Panc1 (cell line): ENCODE measurements around the gene PLCB1. TPM values are rescaled to one million over a fixed set of nuclear protein-coding genes. Genes with fewer than 3 reads are reported as not detected.

ENCODE experiments used
- ATAC-seq: fragments of 200-7000 bp; cut with Tn5 transposase; 2 replicates; pipeline ENCODE4 v1.9.1; 2020; ENCODE audit warnings: mild to moderate bottlenecking, moderate library complexity
- BruUV-seq: library from RNA; stranded (reverse); fragments of 400-500 nt; replicated peaks from 2 replicates; lab custom pipeline; 2021; lab: Mats Ljungman, UMichigan
- CTCF ChIA-PET: fragments of 300-600 bp; sonication (Branson Sonifier 250); formaldehyde crosslinking; loops from one replicate; lab custom pipeline; 2022; ENCODE audit warnings: antibody characterized with exemption; lab: Charles Lee
- POLR2A ChIA-PET: fragments of 300-600 bp; sonication (Branson Sonifier 250); formaldehyde crosslinking; loops from one replicate; lab custom pipeline; 2022; ENCODE audit warnings: antibody characterized with exemption; lab: Charles Lee
- DNase-seq: peaks from one replicate; pipeline ENCODE4 v3.0.0-alpha.2; 2010; ENCODE audit warnings: low read depth, low spot score
- H3K27ac ChIP-seq: 2 replicates; pipeline ENCODE4 v1.5.1; 2011; ENCODE audit warnings: mild to moderate bottlenecking, low read length, inconsistent platforms
- H3K27me3 ChIP-seq: fragments of 200-500 bp; sonication (Bioruptor generic); 2 replicates; pipeline ENCODE4 v1.6.0; 2014; ENCODE audit warnings: low read length, inconsistent platforms; ENCODE audit not compliant: control insufficient read depth, insufficient read depth
- H3K36me3 ChIP-seq: fragments of 200-500 bp; sonication (Bioruptor generic); 2 replicates; pipeline ENCODE4 v1.5.1; 2014; ENCODE audit warnings: inconsistent platforms, mild to moderate bottlenecking, low read length, moderate library complexity; ENCODE audit not compliant: control insufficient read depth, insufficient read depth
- H3K4me1 ChIP-seq: 2 replicates; pipeline ENCODE4 v1.5.1; 2011; ENCODE audit warnings: inconsistent platforms, mild to moderate bottlenecking, low read length, moderate library complexity; ENCODE audit not compliant: control insufficient read depth, insufficient read depth
- H3K4me3 ChIP-seq, 2 experiments: 2 replicates each; pipeline ENCODE4 v1.5.1; 2011 to 2012; ENCODE audit warnings: low read depth in 2 of 2, low read length in 2 of 2, mild to moderate bottlenecking in 2 of 2, inconsistent platforms in 1 of 2, moderate library complexity in 1 of 2
- H3K9me3 ChIP-seq: fragments of 200-500 bp; sonication (Bioruptor generic); 2 replicates; pipeline ENCODE4 v1.5.1; 2014; ENCODE audit warnings: low read depth, mild to moderate bottlenecking, inconsistent platforms, low read length, moderate library complexity; ENCODE audit not compliant: control insufficient read depth, insufficient read depth
- CTCF ChIP-seq: fragments of 450-650 bp; IDR thresholded peaks from 2 replicates; pipeline ENCODE4 v1.5.1; 2017; ENCODE audit warnings: mild to moderate bottlenecking
- POLR2AphosphoS5 ChIP-seq: IDR thresholded peaks from 2 replicates; pipeline ENCODE4 v1.6.1; 2012; ENCODE audit warnings: mild to moderate bottlenecking, low read depth, low read length, moderate library complexity
- REST ChIP-seq, 2 experiments: IDR thresholded peaks; 2 replicates each; pipeline ENCODE4 v1.6.1; 2011 to 2012; ENCODE audit warnings: low read depth in 2 of 2, control low read depth in 1 of 2, low read length in 1 of 2, mild to moderate bottlenecking in 1 of 2, moderate library complexity in 1 of 2; ENCODE audit not compliant: insufficient read depth in 1 of 2
- SIN3A ChIP-seq: IDR thresholded peaks from 2 replicates; pipeline ENCODE4 v1.6.1; 2012; ENCODE audit warnings: low read depth, mild to moderate bottlenecking, low read length, moderate library complexity, borderline replicate concordance; ENCODE audit not compliant: insufficient read depth
- TCF7L2 ChIP-seq: IDR thresholded peaks from 2 replicates; pipeline ENCODE4 v1.6.1; 2011; ENCODE audit warnings: mild to moderate bottlenecking, low read depth, low read length, inconsistent platforms
- in situ Hi-C: cut with HindIII; loops from 2 replicates; pipeline ENCODE4 v1.10.0; 2016; ENCODE audit warnings: low sequenced_read_pairs, low pct_unique_long_range_greater_than_20kb
- intact Hi-C: fragments of 100-400 bp; cut with micrococcal nuclease; formaldehyde crosslinking; loops from one replicate; pipeline ENCODE4 v1.10.0; 2022; ENCODE audit not compliant: unreplicated experiment
- total RNA-seq: library from RNA; stranded (reverse); gene quantifications from one replicate; pipeline ENCODE4 v1.2.1, GENCODE V29; 2021; ENCODE audit not compliant: unreplicated experiment

The PLCB1 gene
- total RNA-seq, 1 experiment from 2014 or later, result 0.59 TPM

- no peaks in the 10 kb centered on the region for H3K36me3 ChIP-seq
- no peak for TF ChIP-seq SIN3A
- TF ChIP-seq CTCF, result no peak
- no peak for TF ChIP-seq POLR2AphosphoS5
- no peak for TF ChIP-seq REST (IDR thresholded peaks at IDR 0.05; ENCODE audit: insufficient read depth in 1 of 2, low read depth in 2 of 2, low read length in 1 of 2)
- no peak for TF ChIP-seq TCF7L2
- no peak for ATAC-seq
- POLR2A ChIA-PET, result no interaction called here
- H3K4me1 ChIP-seq, result no peaks in the 10 kb centered on the region
- no TSS peak for BruUV-seq
- CTCF ChIA-PET, result no interaction called here
- intact Hi-C loops, result no loop called here
- no peaks in the 10 kb centered on the region for H3K9me3 ChIP-seq
- no peak overlapping the region for H3K27ac ChIP-seq
- H3K27me3 ChIP-seq, result no peaks in the 10 kb centered on the region
- in situ Hi-C loops, result no loop called here
- H3K4me3 ChIP-seq, result no peak overlapping the region
- no peak for DNase-seq
These were observed 174.9 kb downstream of the PLCB1 start for GRCh38 chr20:8306937-8307336.

- TF ChIP-seq CTCF (no peak), REST (IDR thresholded peaks at IDR 0.05; ENCODE audit: insufficient read depth in 1 of 2, low read depth in 2 of 2, low read length in 1 of 2) (no peak), SIN3A (no peak), POLR2AphosphoS5 (no peak), TCF7L2 (no peak)
- in situ Hi-C loops (no loop called here), intact Hi-C loops (no loop called here)
- no peaks in the 10 kb centered on the region for H3K36me3 ChIP-seq
- ATAC-seq (no peak), DNase-seq (no peak)
- BruUV-seq, result no TSS peak
- H3K4me1 ChIP-seq, result no peaks in the 10 kb centered on the region
- no peaks in the 10 kb centered on the region for H3K9me3 ChIP-seq
- ChIA-PET CTCF (no interaction called here), POLR2A (interaction anchor here (0.6 kb wide), 1 partner anchor 43 kb away, joined by 5 read pairs; no protein-coding TSS in a partner anchor)
- H3K4me3 ChIP-seq, result no peak overlapping the region
- H3K27ac ChIP-seq, result no peak overlapping the region
- no peaks in the 10 kb centered on the region for H3K27me3 ChIP-seq
These were observed 177.6 kb downstream of the PLCB1 start for GRCh38 chr20:8309634-8310033.
